ENCODE measurements around the gene PHF2. TPM values are rescaled to one million over a fixed set of nuclear protein-coding genes. Genes with fewer than 3 reads are reported as not detected.
A peak's percentile ranks its signal among the peaks of the same experiment; 100 is the strongest.

Gene PHF2
- total and polyA plus RNA-seq, 10 donors = 11.2 to 46.2 (median 31.0) TPM

GRCh38 chr9:93645921-93646639 lies 69.7 kb downstream of the PHF2 start:
- peaks cover 4 to 94% (median 69%) of the 10 kb centered on the region in 6 donors for H3K36me3 ChIP-seq
- no peak for TF ChIP-seq POLR2AphosphoS5 (IDR thresholded peaks at IDR 0.05)
- no peak for TF ChIP-seq POLR2A (IDR thresholded peaks at IDR 0.05)
- no peak for TF ChIP-seq CTCF (IDR thresholded peaks at IDR 0.05 in 8 of 11, conservative IDR thresholded peaks at IDR 0.05 in 3 of 11)
- H3K4me1 ChIP-seq = peaks cover 0 to 4% (median 0%) of the 10 kb centered on the region in 6 donors
- intact Hi-C loops (cut with DNase I; ENCODE audit: low total_unique reads) = no loop called here
- 94 to 99% (median 96%) methylated on average over 11 to 12 of the region's 12 CpGs for WGBS, 5 donors
- no peaks in the 10 kb centered on the region for H3K9me3 ChIP-seq
- peak overlapping the region in 1 of 8 donors; percentile 32 for H3K27ac ChIP-seq
- DNase-seq = no peak
- no peaks in the 10 kb centered on the region for H3K27me3 ChIP-seq (replicated peaks in 1 of 7)
- H3K4me3 ChIP-seq = no peak overlapping the region

DNA sequence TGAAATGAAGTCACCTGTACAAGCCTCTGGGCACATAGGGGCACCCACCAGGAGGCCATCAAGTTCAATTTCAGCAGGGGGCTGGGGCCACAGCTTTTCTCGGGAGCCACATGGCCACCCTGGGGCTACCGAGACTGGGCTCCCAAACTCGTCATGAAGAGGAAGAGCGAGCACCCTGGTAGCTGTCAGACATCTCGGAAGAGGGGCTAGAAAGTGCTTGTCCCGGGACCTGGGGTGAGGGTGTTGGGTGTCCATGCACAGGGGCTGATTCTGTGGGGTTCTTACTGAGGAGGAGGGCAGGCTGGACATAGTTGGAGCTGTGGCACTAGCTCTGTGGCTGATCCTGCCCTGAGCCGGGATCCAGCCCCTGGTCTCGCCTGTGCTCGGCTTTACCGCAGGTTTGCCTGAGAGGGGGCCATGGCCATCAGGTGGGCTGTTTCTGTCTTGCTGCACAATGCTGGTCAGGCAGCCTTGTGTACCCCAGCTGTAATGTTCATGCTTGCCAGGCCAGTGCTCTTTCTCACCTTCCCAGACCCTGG lies 70.3 kb downstream of the PHF2 start:
- Histone ChIP-seq H3K36me3 (peaks cover 4 to 94% (median 71%) of the 10 kb centered on the region in 6 donors), H3K27ac (peak overlapping the region in 3 of 8 donors; percentile 22 to 54 (median 32)), H3K4me3 (no peak overlapping the region), H3K9me3 (no peaks in the 10 kb centered on the region), H3K4me1 (peaks cover 0 to 4% (median 0%) of the 10 kb centered on the region in 6 donors), H3K27me3 (replicated peaks in 1 of 7) (no peaks in the 10 kb centered on the region)
- peak in 1 of 3 donors; percentile 9 for TF ChIP-seq POLR2AphosphoS5 (IDR thresholded peaks at IDR 0.05)
- no peak for TF ChIP-seq CTCF (IDR thresholded peaks at IDR 0.05 in 8 of 11, conservative IDR thresholded peaks at IDR 0.05 in 3 of 11)
- peak; percentile 56 for DNase-seq
- WGBS, 5 donors = 92 to 98% (median 96%) methylated on average over 10 of the region's 10 CpGs
- intact Hi-C loops (cut with DNase I; ENCODE audit: low total_unique reads) = no loop called here

DNA sequence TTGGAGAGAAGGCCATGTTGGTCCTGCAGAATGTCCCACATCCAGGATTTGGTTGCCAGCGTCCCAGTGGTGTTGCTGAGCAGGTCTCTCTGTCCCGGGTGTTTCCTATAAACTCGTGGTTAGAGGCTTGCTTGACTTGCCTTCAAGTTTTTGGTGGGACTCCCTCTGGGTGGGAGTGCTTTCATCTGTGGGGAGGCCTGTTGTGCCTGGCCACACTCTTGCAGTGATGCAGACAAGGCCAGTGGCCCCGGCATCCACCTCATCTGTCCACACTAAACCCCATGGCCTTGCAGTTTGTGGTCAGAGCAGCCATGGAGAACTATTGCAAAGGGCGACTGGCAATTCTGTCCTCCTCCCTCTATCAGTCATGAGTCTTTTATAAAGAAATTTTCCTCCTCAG lies 71.8 kb downstream of the PHF2 start:
- intact Hi-C loops (cut with DNase I; ENCODE audit: low total_unique reads) = no loop called here
- no peak for DNase-seq
- Histone ChIP-seq H3K27ac (no peak overlapping the region), H3K36me3 (peaks cover 4 to 100% (median 79%) of the 10 kb centered on the region in 6 donors), H3K4me3 (no peak overlapping the region), H3K4me1 (peaks cover 0 to 4% (median 0%) of the 10 kb centered on the region in 6 donors), H3K27me3 (replicated peaks in 1 of 7) (no peaks in the 10 kb centered on the region), H3K9me3 (no peaks in the 10 kb centered on the region)
- WGBS, 5 donors = 91 to 100% (median 93%) methylated on average over 5 of the region's 5 CpGs
- no peak for TF ChIP-seq POLR2A (IDR thresholded peaks at IDR 0.05)
- TF ChIP-seq POLR2AphosphoS5 (IDR thresholded peaks at IDR 0.05) = no peak
- TF ChIP-seq CTCF (IDR thresholded peaks at IDR 0.05 in 8 of 11, conservative IDR thresholded peaks at IDR 0.05 in 3 of 11) = no peak

DNA sequence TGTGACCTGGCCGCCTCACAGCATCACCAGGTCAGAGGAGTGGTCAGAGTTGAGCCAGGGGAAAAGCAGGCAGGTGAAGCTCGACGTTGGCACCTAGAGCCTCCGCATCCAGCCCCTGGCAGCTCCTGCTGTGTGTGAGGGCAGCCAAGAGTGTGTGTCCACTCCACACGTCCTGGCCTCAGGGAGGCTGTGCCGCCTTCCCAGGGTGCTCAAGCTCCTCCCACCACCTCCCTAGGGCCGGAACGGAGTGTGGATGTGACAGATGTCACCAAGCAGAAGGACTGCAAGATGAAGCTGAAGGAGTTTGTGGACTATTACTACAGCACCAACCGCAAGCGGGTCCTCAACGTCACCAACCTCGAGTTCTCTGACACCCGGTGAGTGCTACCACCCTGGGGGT lies 72.5 kb downstream of the PHF2 start:
- peaks cover 4 to 100% (median 82%) of the 10 kb centered on the region in 6 donors for H3K36me3 ChIP-seq
- peaks cover 0 to 4% (median 0%) of the 10 kb centered on the region in 6 donors for H3K4me1 ChIP-seq
- H3K27ac ChIP-seq = no peak overlapping the region
- no peak overlapping the region for H3K4me3 ChIP-seq
- H3K27me3 ChIP-seq (replicated peaks in 1 of 7) = no peaks in the 10 kb centered on the region
- TF ChIP-seq CTCF (IDR thresholded peaks at IDR 0.05 in 8 of 11, conservative IDR thresholded peaks at IDR 0.05 in 3 of 11) (no peak), POLR2A (IDR thresholded peaks at IDR 0.05) (no peak), POLR2AphosphoS5 (IDR thresholded peaks at IDR 0.05) (no peak)
- 93 to 98% (median 97%) methylated on average over 10 to 13 of the region's 13 CpGs for WGBS, 5 donors
- DNase-seq = peak; percentile 45
- intact Hi-C loops (cut with DNase I; ENCODE audit: low total_unique reads) = no loop called here
- no peaks in the 10 kb centered on the region for H3K9me3 ChIP-seq

Data from spleen (tissue), 11 donors.